ENCODE data around the gene RAD51B. TPM values are rescaled to one million over a fixed set of nuclear protein-coding genes. Genes with fewer than 3 reads are reported as not detected.

RAD51B gene
- total and polyA plus RNA-seq, 5 donors: 0.88 to 5.3 (median 3.3) TPM

GRCh38 chr14:67950386-67950785, 130.8 kb downstream of the RAD51B start:
- ATAC-seq: no peak
- WGBS: 93% methylated on average over 1 of the region's 1 CpG
- intact Hi-C loops (cut with DNase I): no loop called here
- Histone ChIP-seq H3K27me3 (ENCODE audit: control insufficient read depth, insufficient read depth) (no peaks in the 10 kb centered on the region), H3K4me3 (ENCODE audit: low read length) (no peak overlapping the region), H3K27ac (ENCODE audit: low read length) (no peak overlapping the region), H3K9me3 (ENCODE audit: control insufficient read depth, low read length) (no peaks in the 10 kb centered on the region), H3K4me1 (ENCODE audit: control insufficient read depth, insufficient read depth, low read length) (no peaks in the 10 kb centered on the region)
- no peak for DNase-seq

- Histone ChIP-seq H3K4me3 (ENCODE audit: low read length) (no peak overlapping the region), H3K27ac (ENCODE audit: low read length) (no peak overlapping the region), H3K4me1 (ENCODE audit: control insufficient read depth, insufficient read depth, low read length) (no peaks in the 10 kb centered on the region), H3K27me3 (ENCODE audit: control insufficient read depth, insufficient read depth) (no peaks in the 10 kb centered on the region), H3K9me3 (ENCODE audit: control insufficient read depth, low read length) (no peaks in the 10 kb centered on the region)
- DNase-seq: no peak
- 82% methylated on average over 2 of the region's 2 CpGs for WGBS
- intact Hi-C loops (cut with DNase I): no loop called here
- ATAC-seq: no peak
These were observed 132.1 kb downstream of the RAD51B start for GRCh38 chr14:67951529-67952135.

GRCh38 chr14:67952381-67952780, 132.8 kb downstream of the RAD51B start:
- Histone ChIP-seq H3K4me1 (ENCODE audit: control insufficient read depth, insufficient read depth, low read length) (no peaks in the 10 kb centered on the region), H3K27me3 (ENCODE audit: control insufficient read depth, insufficient read depth) (no peaks in the 10 kb centered on the region), H3K4me3 (ENCODE audit: low read length) (no peak overlapping the region), H3K27ac (ENCODE audit: low read length) (no peak overlapping the region), H3K9me3 (ENCODE audit: control insufficient read depth, low read length) (no peaks in the 10 kb centered on the region)
- DNase-seq: no peak
- intact Hi-C loops (cut with DNase I): no loop called here
- no peak for ATAC-seq
- 78% methylated on average over 2 of the region's 2 CpGs for WGBS

- Histone ChIP-seq H3K9me3 (ENCODE audit: control insufficient read depth, low read length) (no peaks in the 10 kb centered on the region), H3K27ac (ENCODE audit: low read length) (no peak overlapping the region), H3K4me1 (ENCODE audit: control insufficient read depth, insufficient read depth, low read length) (no peaks in the 10 kb centered on the region), H3K27me3 (ENCODE audit: control insufficient read depth, insufficient read depth) (no peaks in the 10 kb centered on the region), H3K4me3 (ENCODE audit: low read length) (no peak overlapping the region)
- intact Hi-C loops (cut with DNase I): no loop called here
- ATAC-seq (no peak), DNase-seq (no peak)
These were observed 133.2 kb downstream of the RAD51B start for GRCh38 chr14:67952786-67953185.

- intact Hi-C loops (cut with DNase I): no loop called here
- DNase-seq: no peak
- no peaks in the 10 kb centered on the region for H3K4me1 ChIP-seq (ENCODE audit: control insufficient read depth, insufficient read depth, low read length)
- H3K27me3 ChIP-seq (ENCODE audit: control insufficient read depth, insufficient read depth): no peaks in the 10 kb centered on the region
- no peaks in the 10 kb centered on the region for H3K9me3 ChIP-seq (ENCODE audit: control insufficient read depth, low read length)
- H3K27ac ChIP-seq (ENCODE audit: low read length): no peak overlapping the region
- ATAC-seq: no peak
- no peak overlapping the region for H3K4me3 ChIP-seq (ENCODE audit: low read length)
These were observed 135.7 kb downstream of the RAD51B start for GRCh38 chr14:67955261-67955660.

- no peaks in the 10 kb centered on the region for H3K27me3 ChIP-seq (ENCODE audit: control insufficient read depth, insufficient read depth)
- intact Hi-C loops (cut with DNase I): no loop called here
- DNase-seq: no peak
- ATAC-seq: no peak
- H3K27ac ChIP-seq (ENCODE audit: low read length): no peak overlapping the region
- H3K4me3 ChIP-seq (ENCODE audit: low read length): no peak overlapping the region
- no peaks in the 10 kb centered on the region for H3K4me1 ChIP-seq (ENCODE audit: control insufficient read depth, insufficient read depth, low read length)
- no peaks in the 10 kb centered on the region for H3K9me3 ChIP-seq (ENCODE audit: control insufficient read depth, low read length)
- WGBS: 62% methylated on average over 3 of the region's 3 CpGs
These were observed 138.4 kb downstream of the RAD51B start for GRCh38 chr14:67957946-67958345.

- no peak overlapping the region for H3K27ac ChIP-seq (ENCODE audit: low read length)
- intact Hi-C loops (cut with DNase I): no loop called here
- no peak for DNase-seq
- WGBS: 85% methylated on average over 2 of the region's 2 CpGs
- no peak for ATAC-seq
- H3K4me1 ChIP-seq (ENCODE audit: control insufficient read depth, insufficient read depth, low read length): no peaks in the 10 kb centered on the region
- no peak overlapping the region for H3K4me3 ChIP-seq (ENCODE audit: low read length)
- no peaks in the 10 kb centered on the region for H3K27me3 ChIP-seq (ENCODE audit: control insufficient read depth, insufficient read depth)
- no peaks in the 10 kb centered on the region for H3K9me3 ChIP-seq (ENCODE audit: control insufficient read depth, low read length)
These were observed 142.1 kb downstream of the RAD51B start for GRCh38 chr14:67961676-67962075.

- Histone ChIP-seq H3K27ac (ENCODE audit: low read length) (no peak overlapping the region), H3K4me1 (ENCODE audit: control insufficient read depth, insufficient read depth, low read length) (no peaks in the 10 kb centered on the region), H3K9me3 (ENCODE audit: control insufficient read depth, low read length) (no peaks in the 10 kb centered on the region), H3K27me3 (ENCODE audit: control insufficient read depth, insufficient read depth) (no peaks in the 10 kb centered on the region), H3K4me3 (ENCODE audit: low read length) (no peak overlapping the region)
- ATAC-seq (peak; percentile 88 to 91), DNase-seq (no peak)
- WGBS: 47% methylated on average over 2 of the region's 2 CpGs
- intact Hi-C loops (cut with DNase I): no loop called here
These were observed 142.7 kb downstream of the RAD51B start for GRCh38 chr14:67962215-67962644.

GRCh38 chr14:67963545-67963944, 144.0 kb downstream of the RAD51B start:
- Histone ChIP-seq H3K4me3 (ENCODE audit: low read length) (peak overlapping the region; percentile 28), H3K27ac (ENCODE audit: low read length) (no peak overlapping the region), H3K27me3 (ENCODE audit: control insufficient read depth, insufficient read depth) (no peaks in the 10 kb centered on the region), H3K4me1 (ENCODE audit: control insufficient read depth, insufficient read depth, low read length) (no peaks in the 10 kb centered on the region), H3K9me3 (ENCODE audit: control insufficient read depth, low read length) (no peaks in the 10 kb centered on the region)
- intact Hi-C loops (cut with DNase I): no loop called here
- ATAC-seq (no peak), DNase-seq (no peak)
- WGBS: 40% methylated on average over 2 of the region's 2 CpGs

GRCh38 chr14:67963960-67964812, 144.6 kb downstream of the RAD51B start:
- intact Hi-C loops (cut with DNase I): no loop called here
- no peaks in the 10 kb centered on the region for H3K27me3 ChIP-seq (ENCODE audit: control insufficient read depth, insufficient read depth)
- DNase-seq: no peak
- no peaks in the 10 kb centered on the region for H3K4me1 ChIP-seq (ENCODE audit: control insufficient read depth, insufficient read depth, low read length)
- peak; percentile 46 to 63 for ATAC-seq
- 76% methylated on average over 6 of the region's 6 CpGs for WGBS
- no peaks in the 10 kb centered on the region for H3K9me3 ChIP-seq (ENCODE audit: control insufficient read depth, low read length)
- peak overlapping the region; percentile 42 for H3K4me3 ChIP-seq (ENCODE audit: low read length)
- no peak overlapping the region for H3K27ac ChIP-seq (ENCODE audit: low read length)

GRCh38 chr14:67965696-67966095, 146.1 kb downstream of the RAD51B start:
- Histone ChIP-seq H3K4me3 (ENCODE audit: low read length) (no peak overlapping the region), H3K27ac (ENCODE audit: low read length) (no peak overlapping the region), H3K4me1 (ENCODE audit: control insufficient read depth, insufficient read depth, low read length) (no peaks in the 10 kb centered on the region), H3K27me3 (ENCODE audit: control insufficient read depth, insufficient read depth) (no peaks in the 10 kb centered on the region), H3K9me3 (ENCODE audit: control insufficient read depth, low read length) (no peaks in the 10 kb centered on the region)
- intact Hi-C loops (cut with DNase I): no loop called here
- ATAC-seq (no peak), DNase-seq (no peak)
- WGBS: 82% methylated on average over 3 of the region's 3 CpGs

Measured in right cardiac atrium (tissue), 5 donors.